ENCODE data around the gene IL17RB. TPM values are rescaled to one million over a fixed set of nuclear protein-coding genes. Genes with fewer than 3 reads are reported as not detected.

Gene IL17RB
- total and polyA plus RNA-seq, 2 of the 4 experiments (the other 2 are of a cell fraction), result under 0.01 TPM; not detected in 1

- intact Hi-C loops (cut with micrococcal nuclease), result no loop called here
- WGBS, 2 experiments (ENCODE audit: extremely low coverage in 2 of 2, insufficient read length in 1 of 2), result 86% methylated on average over 10 of the region's 10 CpGs; no CpG with 5 or more reads in 1 of the 2 experiments
- peak overlapping the region; percentile 32 for H2AFZ ChIP-seq (replicated peaks; ENCODE audit: low read length, poor library complexity)
Measured at GRCh38 chr3:53837331-53837730, 9.0 kb upstream of the IL17RB start.

More at GRCh38 chr3:53837331-53837730, 9.0 kb upstream of the IL17RB start:
- Histone ChIP-seq H2BK15ac (ENCODE audit: low read depth, low read length) (no peak overlapping the region), H3K9ac (ENCODE audit: low read depth, low read length) (no peak overlapping the region), H2AK5ac (ENCODE audit: low read depth, low read length) (no peak overlapping the region), H3K36me3 (ENCODE audit: control insufficient read depth, insufficient read depth, low read length) (no peaks in the 10 kb centered on the region), H2BK120ac (ENCODE audit: low read depth, low read length) (no peak overlapping the region), H3K23ac (ENCODE audit: low read depth, low read length) (no peak overlapping the region), H2AK9ac (replicated peaks; ENCODE audit: low read depth, low read length, poor library complexity) (no peak overlapping the region), H3K4ac (ENCODE audit: low read depth, low read length) (no peak overlapping the region), H3K18ac (ENCODE audit: low read depth, low read length) (no peak overlapping the region), H2BK20ac (ENCODE audit: low read depth, low read length) (no peak overlapping the region), H3K4me3 (ENCODE audit: insufficient read depth, low read depth, low read length) (no peak overlapping the region), H3K9me3 (ENCODE audit: control insufficient read depth, insufficient read depth, low read length) (no peaks in the 10 kb centered on the region), H3K27me3 (ENCODE audit: control insufficient read depth, insufficient read depth, low read length) (peaks cover 2% of the 10 kb centered on the region), H4K8ac (ENCODE audit: low read depth in 2 of 2, low read length in 2 of 2) (no peak overlapping the region), H3K4me1 (ENCODE audit: control insufficient read depth, insufficient read depth, low read length) (no peaks in the 10 kb centered on the region), H3K27ac (ENCODE audit: insufficient read depth, low read length) (no peak overlapping the region), H4K5ac (ENCODE audit: low read depth, low read length) (no peak overlapping the region), H3K4me2 (ENCODE audit: low read depth, low read length) (no peak overlapping the region), H3K56ac (ENCODE audit: extremely low read depth, insufficient read depth, low read length) (no peak overlapping the region), H3K14ac (replicated peaks; ENCODE audit: low read depth, low read length) (no peak overlapping the region), H3K9me1 (ENCODE audit: insufficient read depth, low read length) (no peaks in the 10 kb centered on the region), H4K20me1 (ENCODE audit: insufficient read depth, low read length) (no peaks in the 10 kb centered on the region), H4K91ac (ENCODE audit: insufficient read depth, low read depth, low read length) (no peak overlapping the region), H3K79me1 (ENCODE audit: low read depth in 1 of 2, low read length in 2 of 2) (no peaks in the 10 kb centered on the region), H2BK5ac (ENCODE audit: low read depth, low read length, poor library complexity, severe bottlenecking) (no peak overlapping the region)
- in situ Hi-C loops (cut with MboI; ENCODE audit: low sequenced_read_pairs), result no loop called here
- ChIA-PET POLR2A (ENCODE audit: unreplicated experiment) (no interaction called here), CTCF (no interaction called here)
- no peak for TF ChIP-seq RAD21 (IDR thresholded peaks at IDR 0.05; ENCODE audit: low read length)
- no TSS peak for BruUV-seq (replicated peaks)
- no peak for DNase-seq
- ATAC-seq (ENCODE audit: low read depth), result no peak
- dilution Hi-C loops (cut with HindIII; ENCODE audit: low sequenced_read_pairs, unreplicated experiment), result no loop called here

Measured in IMR-90 (cell line).